GM18526 (cell line): ENCODE data around the gene HECTD4.

Source experiments
- POLR2A ChIP-seq: IDR thresholded peaks from 3 replicates; pipeline ENCODE4 v1.6.1; 2011; ENCODE audit not compliant: insufficient read length; ENCODE audit errors: extremely low read depth

HECTD4 gene

DNA sequence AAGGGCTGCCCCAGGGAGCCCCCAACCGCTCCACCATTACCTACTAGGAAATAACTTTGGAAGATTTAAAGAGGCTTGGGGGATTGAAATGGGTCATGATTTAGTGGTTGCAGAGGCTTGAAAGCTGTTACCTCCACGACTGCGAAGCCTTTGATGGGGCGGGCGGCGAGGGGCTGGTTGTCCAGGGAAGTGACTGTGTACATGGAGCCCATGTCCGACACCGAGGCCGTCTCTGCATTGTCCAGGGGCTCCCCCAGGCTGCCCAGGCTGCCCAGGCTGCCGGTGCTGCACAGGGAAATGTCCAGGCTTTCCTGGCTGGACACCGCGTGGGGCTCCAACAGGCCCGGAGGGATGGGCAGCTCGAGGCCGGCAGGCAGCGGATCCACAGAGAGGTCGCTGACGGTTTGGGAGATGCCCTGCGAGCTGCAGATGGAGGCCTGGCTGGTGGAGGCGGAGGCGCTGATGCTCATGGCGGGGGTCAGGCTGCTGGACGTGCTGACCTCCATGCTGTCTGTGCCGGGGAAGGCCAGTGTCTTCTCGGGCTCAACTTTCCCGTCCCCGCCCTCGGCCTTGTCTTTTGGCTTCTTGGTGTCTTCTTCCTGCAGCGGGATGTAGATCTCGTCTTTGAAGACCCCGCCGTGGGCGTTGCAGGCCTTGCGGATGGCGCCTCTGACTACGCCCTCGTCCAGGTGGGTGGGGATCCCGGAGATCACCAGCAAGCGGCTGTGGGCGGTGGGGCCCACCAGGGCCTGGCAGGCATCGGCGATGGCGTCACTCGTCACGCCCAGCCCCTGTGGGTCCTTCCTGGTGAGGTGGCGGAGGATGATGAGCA, 198.0 kb downstream of the HECTD4 start:
- no peak for TF ChIP-seq POLR2A

DNA sequence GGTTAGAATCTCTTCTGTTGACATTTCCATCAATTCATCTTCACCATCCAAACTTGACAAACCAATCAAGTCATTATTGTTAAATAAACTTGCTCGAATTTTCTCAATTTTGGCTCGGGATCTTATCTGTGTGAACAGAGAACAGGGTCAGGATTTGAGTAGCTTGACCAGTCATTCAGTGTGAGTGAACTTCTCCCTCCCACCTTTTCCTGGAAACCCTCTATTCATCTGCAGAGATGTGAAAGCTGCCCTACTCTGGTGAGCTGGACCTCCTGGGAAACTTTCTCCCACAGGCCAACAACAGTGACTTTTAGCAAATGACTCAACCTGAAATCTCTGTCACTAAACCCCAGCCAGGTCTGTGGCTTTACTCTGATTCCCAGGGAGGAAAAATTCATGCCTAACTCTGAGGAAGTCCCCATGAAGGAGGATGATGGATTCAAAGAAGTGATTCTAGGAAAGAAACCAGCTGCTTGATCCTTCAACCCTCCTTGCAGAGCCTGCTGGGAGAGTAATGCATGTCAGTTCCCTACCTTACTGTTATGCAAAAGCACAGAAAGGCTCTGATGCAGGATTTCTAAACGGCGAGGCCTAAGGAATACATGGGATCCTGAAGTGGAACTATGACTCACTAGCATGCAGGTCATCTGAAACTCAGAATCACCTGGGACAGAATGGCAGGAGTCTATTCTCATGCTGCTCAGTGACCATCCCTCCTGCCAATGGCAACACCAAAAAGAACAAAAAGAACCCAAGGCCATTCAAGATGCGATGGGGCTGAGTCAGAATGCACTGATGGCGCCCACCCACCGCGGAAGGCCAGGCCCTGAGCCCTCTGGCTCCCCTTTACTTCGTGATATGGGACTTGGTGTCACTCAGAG, 198.8 kb downstream of the HECTD4 start:
- TF ChIP-seq POLR2A, result no peak

DNA sequence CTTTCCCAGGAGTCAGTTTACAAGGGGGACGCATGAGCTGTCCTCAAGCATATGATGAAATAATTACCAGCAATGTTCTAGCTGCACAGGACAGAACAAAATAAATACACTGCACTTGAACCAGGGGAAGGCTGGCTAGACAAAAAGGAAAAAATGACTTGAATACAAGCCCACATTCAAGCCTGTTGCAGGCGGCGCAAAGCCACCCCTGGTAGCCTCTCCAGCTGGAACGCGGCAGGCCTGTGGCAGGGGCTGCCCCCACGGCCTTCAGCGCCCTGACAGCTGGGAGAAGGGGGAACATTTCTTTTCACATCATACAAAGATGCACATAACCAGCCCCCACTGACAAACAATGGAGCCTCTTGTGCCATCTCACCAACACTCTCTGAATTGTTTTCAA, 199.7 kb downstream of the HECTD4 start:
- no peak for TF ChIP-seq POLR2A

GRCh38 chr12:112180422-112180821, 201.8 kb downstream of the HECTD4 start:
- TF ChIP-seq POLR2A, result no peak

DNA sequence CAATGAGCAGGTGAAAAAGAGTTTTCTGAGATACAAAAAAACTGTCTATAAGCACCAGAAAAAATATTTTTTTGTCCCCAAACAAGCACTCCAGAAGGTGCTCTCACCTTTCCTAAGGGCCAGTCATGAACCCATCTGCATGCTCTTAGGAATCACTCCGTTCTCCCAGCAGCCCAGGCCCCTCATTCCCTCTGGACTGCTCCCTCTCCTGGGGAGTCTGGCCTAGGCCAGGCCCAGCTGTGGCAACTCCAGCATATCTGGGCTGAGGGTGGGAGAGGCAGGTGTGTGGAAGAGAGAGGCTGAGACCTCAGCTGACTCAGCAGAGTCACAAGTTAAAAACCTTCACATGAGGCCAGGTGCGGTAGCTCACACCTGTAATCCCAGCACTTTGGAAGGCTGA, 202.3 kb downstream of the HECTD4 start:
- TF ChIP-seq POLR2A, result no peak

- TF ChIP-seq POLR2A, result no peak
These were observed 202.9 kb downstream of the HECTD4 start for GRCh38 chr12:112179341-112179740.

DNA sequence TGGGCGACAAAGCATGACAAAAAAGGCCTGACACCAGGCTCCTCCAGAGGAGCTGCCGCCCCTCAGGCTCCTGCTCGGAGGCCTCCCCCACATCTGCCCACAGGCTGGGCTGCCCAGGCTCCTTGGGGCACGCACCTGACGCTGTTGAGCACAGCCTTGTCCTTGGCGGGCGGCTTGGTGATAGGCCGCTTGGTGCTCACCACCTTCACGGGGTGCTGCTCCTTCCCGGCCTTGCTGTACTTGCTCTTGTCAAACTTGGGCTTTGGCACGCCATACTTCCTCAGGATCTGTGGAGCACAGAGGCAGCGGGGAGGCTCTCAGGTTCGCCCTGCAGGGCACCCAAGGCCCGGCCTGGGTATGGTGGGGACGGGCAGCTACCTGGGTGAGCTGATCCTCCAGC, 203.4 kb downstream of the HECTD4 start:
- no peak for TF ChIP-seq POLR2A

- no peak for TF ChIP-seq POLR2A
These were observed 205.8 kb downstream of the HECTD4 start for GRCh38 chr12:112176321-112177010.

DNA sequence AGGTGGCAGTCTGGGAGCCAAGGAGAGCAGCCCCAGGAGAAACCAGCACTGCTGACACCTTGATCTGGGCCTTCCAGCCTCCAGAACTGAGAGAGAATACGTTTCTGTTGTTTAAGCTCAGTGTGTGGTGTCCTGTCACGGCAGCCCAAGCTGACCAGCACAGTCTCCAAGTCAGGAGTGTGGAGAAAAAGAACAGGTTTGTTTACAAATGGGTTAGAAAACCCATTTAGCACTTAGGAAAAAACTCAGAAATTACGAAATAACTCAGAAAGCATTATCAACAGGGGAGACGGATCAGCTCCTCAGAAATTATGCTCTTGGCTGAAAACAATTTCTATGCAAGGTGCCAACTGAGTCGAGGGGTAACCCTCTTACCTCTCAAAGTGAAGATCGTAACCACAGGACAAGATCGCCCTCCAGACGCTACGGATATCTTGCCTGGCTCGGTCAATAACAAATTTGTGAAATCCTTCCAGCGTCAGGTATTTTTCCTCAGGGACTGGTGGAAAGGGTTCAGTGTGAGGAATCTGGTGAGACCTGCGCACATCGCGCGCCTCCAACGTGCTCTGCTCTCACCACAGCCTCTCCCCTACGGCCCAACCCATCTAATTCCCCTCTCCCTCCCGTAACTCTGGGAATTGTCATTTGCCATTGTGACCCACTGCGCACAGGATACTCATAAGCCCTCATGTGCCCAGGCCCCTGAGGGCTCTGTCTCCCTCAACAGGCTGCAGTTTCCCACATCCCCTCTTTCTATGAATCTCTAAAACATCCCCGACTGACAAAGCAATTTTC, 206.7 kb downstream of the HECTD4 start:
- no peak for TF ChIP-seq POLR2A

DNA sequence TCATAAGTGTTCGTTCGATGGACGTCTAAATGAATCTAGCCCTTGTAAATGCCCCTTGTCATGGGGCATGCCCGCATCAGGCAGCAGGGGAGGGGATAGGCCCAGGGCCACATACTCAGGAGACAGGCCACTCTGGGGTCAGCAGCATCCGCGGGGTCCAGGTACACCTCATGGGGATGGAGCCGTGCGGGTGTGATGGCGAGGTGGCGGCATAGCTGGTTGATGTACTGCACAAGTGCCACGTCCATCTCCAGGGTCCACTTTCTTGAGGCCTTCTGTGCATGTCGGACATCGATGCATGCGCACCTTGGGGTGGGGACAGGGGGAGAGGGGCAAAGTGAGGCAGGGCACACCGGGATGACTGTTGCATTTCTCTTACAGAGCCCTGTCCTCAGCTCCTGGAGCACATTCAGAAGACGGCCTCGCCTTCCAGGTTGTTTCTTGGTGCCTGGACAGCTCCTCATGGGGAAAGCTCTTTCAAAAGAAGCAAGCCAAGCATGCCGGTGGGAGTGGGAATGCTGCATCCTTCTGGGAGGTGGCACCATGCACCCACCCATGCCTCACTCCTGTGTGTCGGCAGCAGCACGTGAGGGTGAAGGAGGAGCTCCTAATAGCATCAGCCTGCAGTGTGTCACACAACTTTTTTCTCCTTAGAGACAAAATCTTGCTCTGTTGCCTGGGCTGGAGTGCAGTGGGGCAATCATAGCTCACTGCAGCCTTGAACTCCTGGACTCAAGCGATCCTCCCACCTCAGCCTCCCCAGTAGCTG, 209.5 kb downstream of the HECTD4 start:
- no peak for TF ChIP-seq POLR2A

DNA sequence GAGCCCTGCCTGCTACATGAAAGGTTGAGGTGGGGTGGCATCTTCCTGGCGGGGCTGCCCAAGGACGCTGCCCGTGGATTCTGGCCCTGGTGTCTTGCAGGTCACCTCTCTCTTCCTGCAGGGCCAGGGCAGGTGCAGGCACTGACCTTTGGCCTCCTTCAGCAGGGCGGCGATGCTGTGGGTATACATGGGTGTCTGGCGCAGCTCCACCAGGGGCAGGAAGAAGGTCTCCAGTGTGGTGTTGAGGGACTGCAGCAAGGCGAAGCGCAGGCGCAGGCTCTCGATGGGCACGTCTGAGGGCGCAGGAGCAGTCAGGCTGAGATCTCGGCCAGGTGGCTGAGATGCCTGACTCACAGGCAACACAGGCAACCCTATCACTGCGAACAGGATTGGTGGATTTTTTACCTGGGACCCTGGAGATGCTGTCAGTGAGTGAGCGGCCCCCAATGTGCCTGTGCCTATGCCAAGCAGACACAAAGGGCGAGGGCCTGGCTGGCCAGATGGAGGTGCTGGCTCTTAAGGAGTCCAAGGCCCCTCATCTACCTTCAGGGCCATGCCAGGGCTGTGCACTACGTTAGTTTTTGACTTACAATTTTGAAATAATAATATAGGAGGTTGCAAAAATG, 211.1 kb downstream of the HECTD4 start:
- TF ChIP-seq POLR2A, result no peak

DNA sequence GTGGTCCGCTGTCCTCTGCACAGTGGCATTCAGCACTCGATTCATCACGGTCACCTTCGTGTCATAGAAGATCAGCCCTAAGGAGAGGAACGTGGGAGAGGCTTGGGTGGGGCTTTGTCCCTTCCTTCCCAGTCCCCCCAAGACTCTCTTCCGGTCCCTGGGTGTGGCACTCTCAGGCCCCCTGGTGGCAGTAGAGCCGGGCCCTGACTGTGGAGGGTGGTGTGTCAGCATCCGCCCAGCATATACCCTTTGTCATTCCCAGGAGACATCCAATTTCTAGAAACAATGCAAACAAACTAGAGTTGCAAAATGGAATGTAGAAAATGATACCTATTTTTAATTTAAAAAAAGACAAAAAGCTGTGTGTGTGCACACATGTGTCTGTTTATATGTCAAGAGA, 211.9 kb downstream of the HECTD4 start:
- no peak for TF ChIP-seq POLR2A

DNA sequence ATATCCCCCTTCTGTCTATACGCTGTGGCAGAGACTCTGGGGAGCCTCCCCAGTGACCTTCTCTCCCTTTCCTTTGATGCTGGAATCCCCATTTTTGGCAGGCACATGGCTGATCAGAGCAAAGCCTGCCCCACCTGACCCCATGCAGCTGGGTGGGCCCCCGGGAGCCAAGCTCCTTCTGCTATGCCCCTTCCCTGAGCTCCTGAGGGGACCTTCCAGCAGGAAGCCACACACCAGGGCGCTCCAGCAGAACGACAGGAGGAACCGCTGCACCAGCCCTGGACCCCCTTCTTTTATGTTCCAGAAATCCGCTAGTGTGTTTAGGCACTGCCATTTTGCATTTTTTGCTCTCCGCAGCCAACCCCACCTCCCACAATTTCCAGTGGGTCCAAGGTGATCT, 212.3 kb downstream of the HECTD4 start:
- no peak for TF ChIP-seq POLR2A

DNA sequence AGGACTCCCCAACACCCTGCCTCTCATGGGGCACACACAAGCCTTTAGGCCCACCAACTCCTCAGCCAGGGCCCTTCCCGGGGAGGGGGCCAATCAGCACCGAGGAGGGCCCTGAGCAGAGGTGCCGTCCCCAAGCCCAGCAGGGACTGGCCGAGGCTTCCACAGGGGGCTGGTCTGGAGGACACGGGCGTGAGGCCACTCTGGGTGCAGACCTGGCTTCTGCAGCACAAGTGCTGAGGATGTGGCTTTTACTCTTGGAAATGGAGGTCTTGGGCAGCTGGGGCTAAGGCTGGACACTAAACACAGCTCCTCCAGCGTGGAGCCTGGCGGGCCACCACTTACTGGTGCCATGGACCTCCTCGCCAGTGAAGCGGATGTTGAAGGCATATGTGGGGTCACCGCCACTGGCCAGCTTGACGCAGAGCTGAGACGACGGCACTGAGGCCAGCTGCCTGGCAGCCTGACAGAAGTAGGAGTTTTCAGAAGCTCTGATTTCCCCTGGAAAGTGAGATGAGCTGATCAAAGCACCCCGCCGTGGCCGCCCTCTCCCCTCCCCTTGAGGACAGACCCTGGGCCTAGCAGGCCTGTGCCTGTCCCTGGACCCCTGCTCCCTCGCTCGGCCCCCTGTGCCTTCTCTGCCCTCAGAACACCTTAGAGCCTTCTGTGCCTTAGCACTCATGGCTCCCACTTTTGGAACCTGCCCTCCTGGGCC, 212.9 kb downstream of the HECTD4 start:
- no peak for TF ChIP-seq POLR2A
